Caki2 (cell line): ENCODE measurements around the gene SPHK1. TPM values are rescaled to one million over a fixed set of nuclear protein-coding genes. Genes with fewer than 3 reads are reported as not detected.
"Not testable (repeated sequence)": the region's sequence is repeated elsewhere in the genome, so short reads cannot be mapped to it uniquely, and the experiment has no call there.

Experiments
- DNase-seq: peaks from one replicate; pipeline ENCODE4 v3.0.0-alpha.2; 2015; ENCODE audit warnings: low read depth
- in situ Hi-C: cut with HindIII; loops from 2 replicates; pipeline ENCODE4 v1.10.0; 2016; ENCODE audit warnings: low sequenced_read_pairs, low pct_unique_long_range_greater_than_20kb, mixed read lengths
- total RNA-seq: library from RNA; depleted of rRNA; stranded (reverse); fragments of >200 nt; shearing (Covaris generic); gene quantifications from 2 replicates; pipeline ENCODE4 v1.2.3, GENCODE V29; 2014; ENCODE audit warnings: low replicate concordance

SPHK1 gene
- total RNA-seq, 1 experiment from 2014 or later, result 18.5 TPM

DNA sequence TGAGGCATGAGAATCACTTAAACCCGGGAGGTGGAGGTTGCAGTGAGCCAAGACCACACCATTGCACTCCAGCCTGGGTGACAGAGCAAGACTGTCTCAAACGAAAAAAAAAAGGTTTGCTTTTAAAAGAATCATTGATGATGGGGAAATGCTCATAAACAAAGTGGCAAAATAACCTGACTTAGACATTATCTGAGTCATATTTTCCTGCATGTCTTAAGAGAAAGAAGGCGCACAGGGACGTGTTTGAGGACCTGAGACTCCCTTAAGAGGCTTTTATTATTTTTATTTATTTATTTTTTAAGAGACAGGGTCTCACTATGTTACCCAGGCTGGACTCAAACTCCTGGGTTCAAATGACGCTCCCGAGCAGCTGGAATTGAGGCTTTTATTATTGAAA lies 25.0 kb upstream of the SPHK1 start:
- in situ Hi-C loops, result no loop called here
- no peak for DNase-seq

DNA sequence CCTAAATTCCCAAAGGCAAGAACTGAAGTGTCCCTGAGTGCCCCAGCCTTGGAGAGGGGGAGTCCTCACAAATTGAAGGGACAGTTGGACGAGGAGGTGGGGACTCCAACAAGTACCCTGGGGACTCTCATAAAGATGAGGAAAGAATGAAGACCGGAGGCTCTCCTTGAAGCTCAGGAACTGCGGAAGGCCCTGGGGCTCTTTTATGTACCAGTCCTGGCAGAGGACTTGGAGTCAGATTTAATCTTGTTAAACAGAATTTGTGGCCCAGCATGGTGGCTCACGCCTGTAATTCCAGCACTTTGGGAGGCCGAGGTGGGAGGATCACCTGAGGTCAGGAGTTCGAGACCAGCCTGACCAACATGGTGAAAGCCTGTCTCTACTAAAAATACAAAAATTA lies 24.6 kb upstream of the SPHK1 start:
- in situ Hi-C loops, DNase-seq: not testable (repeated sequence)

DNA sequence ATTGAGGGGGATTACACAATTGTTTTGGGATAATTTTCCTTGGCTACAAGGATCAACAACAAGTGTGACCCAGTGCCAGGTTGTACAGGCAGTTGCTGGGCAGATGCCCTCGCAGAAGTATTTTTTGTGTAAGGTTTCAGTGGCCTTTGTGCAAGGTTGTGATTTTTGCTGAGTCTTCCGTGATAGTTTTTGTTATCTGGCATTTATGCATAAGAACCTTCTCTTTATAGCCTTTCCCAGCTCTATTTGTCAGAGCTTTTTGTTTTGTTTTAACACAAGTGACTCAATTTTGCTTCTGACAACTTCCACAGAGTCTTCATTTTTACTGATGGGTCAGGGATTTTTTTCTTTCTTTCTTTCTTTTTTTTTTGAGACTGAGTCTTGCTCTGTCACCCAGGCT lies 23.9 kb upstream of the SPHK1 start:
- in situ Hi-C loops, result no loop called here

DNA sequence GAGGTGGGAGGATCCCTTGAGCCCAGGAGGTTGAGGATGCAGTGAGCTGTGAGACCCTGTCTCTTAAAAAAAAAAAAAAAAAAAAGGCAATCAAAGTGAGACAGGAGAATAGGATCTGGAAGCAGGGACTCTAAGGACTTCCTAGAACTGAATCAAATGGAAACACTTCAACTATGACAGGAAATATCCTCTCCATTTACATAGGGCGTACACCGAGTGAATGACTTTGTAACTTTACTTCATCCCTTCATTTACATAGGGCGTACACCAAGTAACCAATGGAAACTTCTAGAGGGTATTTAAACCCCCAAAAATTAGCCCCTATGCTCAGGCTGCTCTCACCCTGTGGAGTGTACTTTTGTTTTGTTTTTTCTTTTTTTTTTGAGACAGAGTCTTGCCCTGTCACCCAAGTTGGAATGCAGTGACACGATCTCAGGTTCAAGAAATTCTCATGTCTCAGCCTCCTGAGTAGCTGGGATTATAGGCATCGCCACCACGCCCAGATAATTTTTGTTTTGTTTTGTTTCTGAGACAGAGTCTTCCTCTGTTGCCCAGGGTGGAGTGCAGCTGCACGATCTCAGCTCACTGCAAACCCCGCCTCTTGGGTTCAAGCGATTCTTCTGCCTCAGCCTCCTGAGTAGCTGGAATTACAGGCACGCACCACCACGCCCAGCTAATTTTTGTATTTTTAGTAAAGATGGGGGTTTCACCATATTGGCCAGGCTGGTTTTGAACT lies 21.1 kb upstream of the SPHK1 start:
- in situ Hi-C loops, result no loop called here
- no peak for DNase-seq

More for the DNA sequence above, 23.9 kb upstream of the SPHK1 start:
- DNase-seq, result no peak

DNA sequence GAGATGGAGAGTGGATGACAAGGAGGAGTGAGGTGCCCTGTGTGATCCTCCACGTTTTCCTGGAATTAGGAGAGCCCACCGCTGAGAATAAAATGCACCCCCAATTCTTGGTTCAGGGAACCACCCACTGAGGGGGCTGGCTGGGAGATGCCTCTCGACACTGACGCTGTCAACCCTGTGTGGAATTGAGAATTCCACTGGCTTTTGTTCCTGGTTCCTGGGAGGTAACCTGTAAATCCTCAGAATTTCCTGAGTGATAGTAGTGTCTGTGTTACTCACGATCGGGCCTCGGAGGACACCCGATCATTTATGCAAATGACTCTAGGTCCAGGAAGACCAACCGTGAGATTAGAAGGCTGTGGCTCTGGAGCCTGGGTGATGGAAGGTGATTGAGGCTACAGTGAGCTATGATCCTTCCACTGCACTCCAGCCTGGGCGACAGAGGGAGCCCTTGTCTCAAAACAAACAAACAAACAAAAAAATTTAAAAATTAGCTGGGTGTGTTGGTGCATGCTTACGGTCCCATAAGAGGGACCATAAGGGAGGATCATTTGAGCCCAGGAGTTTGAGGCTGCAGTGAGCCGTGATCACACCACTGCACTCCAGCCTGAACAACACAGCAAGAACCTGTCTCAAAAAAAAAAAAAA lies 19.0 kb upstream of the SPHK1 start:
- no peak for DNase-seq
- in situ Hi-C loops, result no loop called here

DNA sequence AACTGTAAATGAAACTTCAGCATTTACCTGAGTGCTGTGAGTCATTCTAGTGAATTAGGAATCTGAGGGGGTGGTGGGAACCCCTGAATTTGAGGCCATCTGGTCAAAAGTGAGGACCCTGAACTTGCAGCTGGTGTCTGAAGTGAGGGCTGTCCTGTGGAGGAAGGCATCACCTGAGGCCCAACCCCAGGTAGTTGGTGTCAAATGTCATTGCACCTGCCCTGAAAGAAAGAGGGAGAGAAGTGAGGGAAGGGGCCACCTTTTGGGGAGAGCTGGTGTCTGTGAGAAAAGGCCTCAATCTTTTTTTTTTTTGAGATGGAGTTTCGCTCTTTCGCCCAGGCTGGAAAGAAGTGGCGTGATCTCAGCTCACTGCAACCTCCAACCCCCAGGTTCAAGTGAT lies 18.2 kb upstream of the SPHK1 start:
- in situ Hi-C loops, result no loop called here
- no peak for DNase-seq

DNA sequence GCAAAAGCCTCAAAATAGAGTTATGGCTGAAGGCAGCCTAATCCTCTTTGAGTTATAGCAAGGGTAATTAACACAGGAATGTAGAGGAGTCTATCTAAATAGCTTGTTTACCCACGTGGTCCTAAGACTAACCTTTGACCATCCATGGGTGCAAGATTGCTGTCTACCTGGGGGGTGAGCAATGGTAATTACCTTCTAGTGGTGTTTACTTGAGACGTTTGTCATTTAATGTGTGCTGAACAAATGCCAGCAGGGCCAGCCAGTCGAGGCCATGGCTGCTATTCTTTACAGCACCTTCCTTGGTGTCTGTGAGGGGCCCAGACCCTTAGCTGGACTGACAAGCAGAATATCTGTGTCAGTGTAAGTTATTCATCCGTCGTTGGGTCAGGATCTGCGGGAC lies 16.8 kb upstream of the SPHK1 start:
- no peak for DNase-seq
- in situ Hi-C loops, result no loop called here

DNA sequence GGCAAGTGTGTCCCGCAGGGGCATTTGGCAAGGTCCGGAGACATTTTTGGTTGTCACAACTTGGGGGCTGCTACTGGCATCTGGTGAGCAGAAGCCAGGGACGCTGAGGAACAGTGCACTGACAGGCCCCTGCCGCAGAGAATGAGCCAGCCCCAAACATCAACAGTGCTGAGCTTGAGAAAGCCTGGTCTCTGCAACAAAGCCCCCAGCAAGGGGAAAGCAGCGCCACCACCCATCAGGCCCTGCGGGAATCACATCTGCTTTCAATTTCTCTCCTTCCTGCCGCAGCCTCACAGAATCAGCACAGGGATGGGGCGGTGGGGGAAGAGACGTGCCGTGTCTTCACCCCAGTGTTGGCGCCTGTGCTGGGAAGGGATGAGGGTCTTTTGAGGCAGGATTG lies 15.9 kb upstream of the SPHK1 start:
- DNase-seq, result no peak
- in situ Hi-C loops, result no loop called here

DNA sequence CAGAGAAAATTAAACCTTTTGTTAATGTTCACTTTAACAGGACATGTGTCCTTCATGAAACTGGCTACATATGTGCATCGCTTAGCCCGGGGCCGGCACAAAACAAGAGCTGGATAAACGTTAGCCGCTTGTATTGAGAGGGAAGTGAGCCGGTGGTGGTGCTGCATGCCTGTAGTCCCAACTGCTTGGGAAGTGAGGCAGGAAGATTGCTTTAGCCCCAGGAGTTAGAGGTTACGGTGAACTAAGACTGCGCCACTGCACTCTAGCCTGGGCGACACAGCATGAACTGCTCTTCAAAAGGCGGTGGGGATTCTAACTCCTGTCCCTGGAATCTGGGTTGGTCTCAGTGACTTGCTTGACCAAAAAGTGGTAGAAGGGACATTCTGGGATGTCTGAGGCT lies 15.0 kb upstream of the SPHK1 start:
- no peak for DNase-seq
- in situ Hi-C loops, result no loop called here

DNA sequence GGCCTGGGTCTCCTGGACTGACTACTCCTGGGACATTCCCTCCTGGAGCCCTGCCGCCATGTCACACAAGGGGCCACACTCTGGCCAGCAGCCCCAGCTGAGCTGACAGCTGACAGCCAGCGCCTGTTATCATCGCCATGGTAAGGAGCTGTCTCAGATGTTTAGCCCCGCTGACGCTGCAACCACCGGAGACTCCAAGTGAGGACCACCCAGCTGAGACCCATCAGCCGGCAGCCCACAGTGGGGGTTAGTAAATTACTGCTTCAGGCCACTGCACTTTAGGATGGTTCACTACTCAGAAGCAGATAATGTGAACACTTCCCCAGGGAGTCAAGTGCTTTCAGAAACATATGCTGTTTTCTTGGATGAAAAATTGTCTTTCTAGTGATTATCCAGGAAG lies 14.6 kb upstream of the SPHK1 start:
- in situ Hi-C loops, result no loop called here

DNA sequence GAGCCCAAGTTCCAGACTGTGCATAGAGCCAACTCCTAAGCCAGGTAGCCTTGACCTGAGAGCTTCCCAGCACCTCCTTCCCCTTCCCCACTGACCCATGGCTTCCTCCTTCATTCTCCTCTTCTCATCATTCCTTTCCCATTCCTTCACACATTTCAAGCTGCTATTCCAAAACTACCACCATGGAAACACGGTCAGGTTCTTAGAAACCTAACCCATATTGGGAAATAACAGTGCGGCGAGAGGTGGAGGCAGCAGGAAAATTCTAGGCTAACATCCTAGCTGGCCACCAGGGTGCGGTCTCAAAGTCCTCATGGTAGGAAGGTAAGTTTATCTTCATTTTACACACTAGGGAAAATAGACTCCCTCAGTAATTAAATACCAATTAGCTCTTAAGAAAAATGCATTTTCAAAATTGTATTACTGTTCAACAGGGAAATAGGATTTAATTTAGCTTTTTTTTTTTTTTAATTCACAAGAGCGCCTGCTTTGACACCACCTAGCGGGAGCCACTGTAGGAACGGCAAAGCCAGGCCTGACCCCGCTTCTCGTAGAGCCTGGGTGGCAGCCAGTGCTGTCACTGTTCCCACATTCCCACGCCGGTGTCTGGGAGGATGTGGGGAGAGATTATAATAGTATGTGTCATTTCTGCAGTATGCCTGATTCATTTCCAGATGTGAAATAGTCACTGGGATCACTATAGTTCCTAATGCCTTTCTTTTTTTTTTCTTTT lies 14.0 kb upstream of the SPHK1 start:
- DNase-seq, result peak; percentile 66
- in situ Hi-C loops, result no loop called here

More for the DNA sequence above, 14.6 kb upstream of the SPHK1 start:
- no peak for DNase-seq

DNA sequence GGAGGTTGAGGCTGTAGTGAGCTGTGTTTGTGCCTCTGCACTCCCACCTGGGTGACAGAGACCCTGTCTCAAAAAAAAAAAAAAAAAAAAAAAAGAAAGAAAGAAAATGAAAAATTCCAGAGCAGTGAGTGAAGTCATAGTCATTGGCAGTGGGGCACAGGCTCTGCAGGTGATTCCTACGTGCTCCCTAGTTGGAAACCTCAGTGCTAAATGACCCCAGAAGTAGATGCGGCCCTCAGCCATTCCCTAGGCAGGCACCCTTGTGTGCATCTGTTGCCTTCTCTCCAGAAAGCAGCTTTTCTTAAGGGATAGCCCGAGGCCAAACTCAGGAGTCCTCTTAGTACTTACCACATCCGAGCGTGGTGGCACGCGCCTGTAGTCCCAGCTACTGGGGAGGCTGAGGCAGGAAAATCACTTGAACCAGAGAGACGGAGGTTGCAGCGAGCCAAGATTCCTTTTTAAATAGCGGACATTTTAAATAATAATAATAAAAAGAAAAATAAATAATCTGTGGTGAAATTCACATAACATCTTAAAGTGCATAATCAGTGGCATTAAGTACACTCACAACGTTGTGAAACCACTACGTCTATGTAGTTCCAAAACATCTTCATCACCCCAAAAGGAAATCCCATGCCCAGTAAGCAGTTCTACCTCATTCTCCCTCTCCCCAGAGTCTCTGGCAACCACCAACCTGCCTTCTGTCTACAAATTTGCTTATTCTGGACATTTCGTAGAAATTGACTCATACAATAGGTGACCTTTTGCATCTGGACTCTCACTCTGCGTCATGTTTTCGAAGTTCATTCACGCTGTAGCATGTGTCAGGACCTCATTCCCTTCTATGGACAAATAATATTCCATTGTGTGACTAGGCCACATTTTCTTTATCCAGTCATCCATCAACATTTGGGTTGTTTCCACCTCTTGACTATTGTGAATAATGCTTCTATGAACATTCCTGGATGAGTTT lies 12.5 kb upstream of the SPHK1 start:
- DNase-seq, result peak; percentile 79
- in situ Hi-C loops, result no loop called here

DNA sequence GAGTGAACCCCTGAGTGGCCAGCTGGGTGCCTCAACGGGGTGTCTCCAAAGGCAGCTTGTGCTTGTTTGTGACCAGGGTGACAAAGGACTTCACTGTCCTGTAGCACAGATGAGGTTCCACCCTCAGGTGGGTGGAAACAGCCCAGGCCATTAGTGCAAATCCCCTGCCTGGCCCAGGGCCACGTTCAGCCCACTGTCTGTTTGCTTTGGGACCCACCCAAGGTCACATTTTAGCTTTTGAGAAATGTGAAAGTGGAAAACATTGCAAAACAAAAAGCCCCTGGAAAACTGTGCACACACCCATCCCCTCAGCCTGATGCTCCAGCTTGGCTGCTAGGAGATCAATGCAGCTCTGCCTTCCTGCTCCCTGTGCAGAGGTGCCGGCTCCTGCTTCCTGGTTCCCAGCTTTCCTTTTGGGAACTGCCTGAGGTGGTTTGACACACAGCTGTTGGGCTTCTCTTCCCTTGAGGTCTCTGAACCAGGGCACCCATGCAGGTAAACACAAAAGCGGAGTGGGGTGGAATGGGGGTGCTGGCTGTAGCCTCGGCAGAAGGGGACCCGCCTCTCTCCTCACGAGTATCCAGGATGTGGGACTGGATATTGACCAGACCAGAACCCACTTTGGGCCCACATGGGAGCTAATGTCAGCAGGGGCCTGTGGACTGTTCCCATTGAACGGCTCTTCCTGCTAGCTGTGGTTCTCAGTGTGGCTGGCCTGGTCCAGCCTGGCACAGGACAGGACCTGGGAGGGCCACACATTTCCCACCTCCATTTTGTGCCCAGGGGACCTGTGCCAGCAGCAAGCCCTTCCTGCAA lies 7.9 kb upstream of the SPHK1 start:
- in situ Hi-C loops, result no loop called here
- DNase-seq, result no peak

DNA sequence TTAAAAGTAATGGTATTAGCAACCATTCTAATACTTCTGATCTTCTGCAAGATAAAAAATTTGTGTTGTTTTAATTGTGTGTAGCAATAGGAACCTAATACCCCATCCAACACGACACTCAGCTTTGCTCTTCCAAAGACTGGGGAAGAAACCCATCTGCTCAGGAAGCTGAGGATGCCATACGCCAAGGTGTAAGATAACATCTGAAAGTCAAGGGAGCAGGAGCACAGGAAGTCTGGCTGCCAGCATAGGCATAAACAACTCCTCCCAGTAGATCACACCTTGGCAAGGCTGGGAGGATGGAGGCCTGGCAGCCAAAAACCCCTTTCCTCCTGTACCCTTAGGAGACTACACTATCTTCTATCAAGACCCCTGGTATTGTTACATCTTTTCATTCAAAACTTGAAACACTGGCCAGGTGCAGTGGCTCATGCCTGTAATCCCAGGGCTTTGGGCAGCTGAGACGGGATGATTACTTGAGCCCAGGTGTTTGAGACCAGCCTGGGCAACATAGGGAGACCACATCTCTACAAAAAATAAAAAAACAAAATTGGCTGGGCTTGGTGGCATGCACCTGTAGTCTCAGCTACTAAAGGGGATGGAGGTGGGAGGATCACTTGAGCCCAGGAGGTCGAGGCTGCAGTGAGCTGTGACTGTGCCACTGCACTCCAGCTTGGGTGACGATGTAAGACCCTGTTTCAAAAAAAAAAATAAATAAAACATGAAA lies 5.7 kb upstream of the SPHK1 start:
- in situ Hi-C loops, result no loop called here
- no peak for DNase-seq

DNA sequence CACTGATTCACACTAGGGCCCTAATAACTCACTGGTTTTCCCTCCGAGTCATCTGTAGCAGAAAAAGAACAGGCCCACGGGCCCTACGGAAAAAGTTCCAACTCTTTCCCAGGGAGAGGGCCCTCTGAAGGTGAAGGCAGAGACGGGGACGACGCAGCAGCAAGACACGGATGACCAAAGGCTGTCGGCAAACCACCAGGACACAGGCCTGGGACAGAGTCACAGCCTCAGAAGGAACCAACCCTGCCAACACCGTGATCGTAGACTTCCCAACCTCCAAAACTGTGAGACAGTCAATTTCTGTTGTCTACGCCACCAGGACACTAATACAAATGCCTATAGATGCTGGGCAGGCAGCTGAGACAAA lies 5.2 kb upstream of the SPHK1 start:
- DNase-seq, result no peak
- in situ Hi-C loops, result no loop called here

DNA sequence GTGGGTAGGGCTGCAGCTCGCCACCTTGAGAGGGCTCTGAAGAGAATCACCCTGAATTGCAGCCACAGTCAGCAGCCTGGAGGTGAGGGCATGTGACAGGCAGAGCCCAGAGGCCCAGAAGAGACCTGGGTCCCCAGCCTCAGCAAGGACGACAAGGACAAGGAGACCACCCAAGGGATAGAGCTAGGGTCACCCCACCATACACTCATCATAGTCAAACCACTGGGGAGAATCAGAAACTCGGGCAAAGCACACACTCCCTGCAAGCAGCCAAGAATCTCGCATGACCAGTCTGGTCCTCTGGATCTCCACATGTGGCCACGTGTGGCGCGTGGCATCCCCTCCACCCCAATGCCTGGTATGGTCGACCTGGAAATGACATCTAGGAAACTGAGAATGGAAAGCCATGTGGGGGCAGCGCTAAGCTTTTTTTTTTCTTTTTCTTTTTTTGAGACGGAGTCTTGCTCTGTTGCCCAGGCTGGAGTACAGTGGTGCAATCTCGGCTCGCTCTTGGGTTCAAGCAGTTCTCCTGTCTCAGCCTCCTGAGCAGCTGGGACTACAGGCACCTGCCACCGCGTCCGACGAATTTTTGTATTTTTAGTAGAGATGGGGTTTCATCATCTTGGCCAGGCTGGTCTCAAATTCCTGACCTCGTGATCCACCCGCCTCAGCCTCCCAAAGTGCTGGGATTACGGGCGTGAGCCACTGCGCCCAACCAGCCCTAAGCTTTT lies 4.6 kb upstream of the SPHK1 start:
- in situ Hi-C loops, result no loop called here
- DNase-seq, result no peak
